Activated CD4-positive, alpha-beta T cell treated with anti-CD3 and anti-CD28 coated beads, Interleukin-2, amount 10 ng/mL, durations not matched to agents 24 days and 14 days (primary cell): ENCODE results near the gene PKP4. TPM values are rescaled to one million over a fixed set of nuclear protein-coding genes. Genes with fewer than 3 reads are reported as not detected.
"Not testable (repeated sequence)": the region's sequence is repeated elsewhere in the genome, so short reads cannot be mapped to it uniquely, and the experiment has no call there.

Experiments
- DNase-seq: peaks from one replicate; pipeline ENCODE4 v3.0.0; 2022
- H3K27ac Mint-ChIP-seq: one replicate; pipeline ENCODE4 v1.8.0; 2022; ENCODE audit warnings: mild to moderate bottlenecking, mixed read lengths
- H3K27me3 Mint-ChIP-seq: one replicate; pipeline ENCODE4 v1.8.0; 2022; ENCODE audit warnings: mixed read lengths
- H3K36me3 Mint-ChIP-seq: one replicate; pipeline ENCODE4 v1.8.0; 2022; ENCODE audit warnings: low read depth, mild to moderate bottlenecking, mixed read lengths
- H3K4me1 Mint-ChIP-seq: one replicate; pipeline ENCODE4 v1.8.0; 2021; ENCODE audit warnings: mixed read lengths
- H3K4me3 Mint-ChIP-seq: one replicate; pipeline ENCODE4 v1.8.0; 2022; ENCODE audit warnings: mild to moderate bottlenecking, moderate library complexity, mixed read lengths
- H3K9me3 Mint-ChIP-seq: one replicate; pipeline ENCODE4 v1.8.0; 2021; ENCODE audit warnings: mixed read lengths
- intact Hi-C: fragments of 100-400 bp; cut with micrococcal nuclease; formaldehyde crosslinking; loops from one replicate; pipeline ENCODE4 v1.15.1; 2023
- total RNA-seq: library from RNA; stranded (reverse); gene quantifications from 2 replicates; pipeline ENCODE4 v1.2.3, GENCODE V29; 2022

PKP4 gene
- total RNA-seq, 1 donor from 2014 or later = 32.6 TPM

DNA sequence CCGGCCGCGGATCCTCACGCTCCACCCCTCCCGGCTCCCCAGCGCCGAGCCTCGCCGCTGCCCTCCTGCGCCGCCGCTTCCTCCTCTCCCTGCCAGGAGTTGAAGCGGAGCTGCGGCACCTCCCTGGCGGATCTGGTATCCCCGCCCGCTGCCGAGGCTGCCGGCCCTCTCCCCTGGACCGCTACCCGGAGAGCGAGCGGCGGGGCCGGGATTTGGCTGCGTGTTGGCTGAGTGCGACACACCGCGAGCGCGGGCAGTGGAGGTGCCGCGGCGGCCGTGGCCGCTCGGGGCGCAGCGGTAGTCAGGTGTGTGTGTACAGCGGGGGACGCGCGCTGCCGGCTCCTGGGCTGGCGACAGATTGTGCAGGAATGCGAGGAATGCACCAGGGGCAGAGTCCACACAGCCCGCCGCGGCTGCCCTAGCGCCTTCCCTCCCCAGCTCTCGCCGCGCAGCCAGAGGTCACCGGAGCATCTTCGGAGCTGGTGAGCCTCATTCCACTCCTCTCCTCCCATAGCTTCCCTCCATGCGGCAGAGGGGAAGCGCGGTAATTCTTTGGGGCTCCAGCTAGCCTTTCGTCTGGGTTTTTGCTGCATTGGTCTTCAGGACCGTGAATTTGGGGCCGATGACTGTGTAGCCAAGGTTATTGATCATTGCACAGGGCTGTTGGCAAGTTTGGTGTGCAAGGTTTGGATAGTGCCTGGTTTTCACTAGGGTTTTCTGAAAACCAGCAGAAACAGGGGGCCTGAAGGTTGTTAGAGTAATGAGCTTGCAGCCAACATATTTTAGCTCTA lies 1.3 kb downstream of the PKP4 start:
- peaks cover 3% of the 10 kb centered on the region for H3K36me3 Mint-ChIP-seq
- intact Hi-C loops = loop anchor here (2.0 to 10.0 kb wide), 6 partner anchors 65 to 1254 kb away; partner anchors contain the start of genes ACVR1 and MARCHF7
- peak overlapping the region; percentile 91 for H3K4me3 Mint-ChIP-seq
- H3K4me1 Mint-ChIP-seq = peaks cover 23% of the 10 kb centered on the region
- DNase-seq = no peak
- peaks cover 28% of the 10 kb centered on the region for H3K27me3 Mint-ChIP-seq
- H3K9me3 Mint-ChIP-seq = no peaks in the 10 kb centered on the region
- peak overlapping the region; percentile 94 for H3K27ac Mint-ChIP-seq

GRCh38 chr2:158458617-158458920 lies 1.8 kb downstream of the PKP4 start:
- intact Hi-C loops = loop anchor here (5.0 to 10.0 kb wide), 5 partner anchors 281 to 1254 kb away; partner anchors contain the start of genes ACVR1 and MARCHF7
- no peak overlapping the region for H3K27ac Mint-ChIP-seq
- H3K27me3 Mint-ChIP-seq = peaks cover 25% of the 10 kb centered on the region
- no peak for DNase-seq
- peak overlapping the region; percentile 91 for H3K4me3 Mint-ChIP-seq
- H3K9me3 Mint-ChIP-seq = no peaks in the 10 kb centered on the region
- peaks cover 23% of the 10 kb centered on the region for H3K4me1 Mint-ChIP-seq
- H3K36me3 Mint-ChIP-seq = peaks cover 3% of the 10 kb centered on the region

DNA sequence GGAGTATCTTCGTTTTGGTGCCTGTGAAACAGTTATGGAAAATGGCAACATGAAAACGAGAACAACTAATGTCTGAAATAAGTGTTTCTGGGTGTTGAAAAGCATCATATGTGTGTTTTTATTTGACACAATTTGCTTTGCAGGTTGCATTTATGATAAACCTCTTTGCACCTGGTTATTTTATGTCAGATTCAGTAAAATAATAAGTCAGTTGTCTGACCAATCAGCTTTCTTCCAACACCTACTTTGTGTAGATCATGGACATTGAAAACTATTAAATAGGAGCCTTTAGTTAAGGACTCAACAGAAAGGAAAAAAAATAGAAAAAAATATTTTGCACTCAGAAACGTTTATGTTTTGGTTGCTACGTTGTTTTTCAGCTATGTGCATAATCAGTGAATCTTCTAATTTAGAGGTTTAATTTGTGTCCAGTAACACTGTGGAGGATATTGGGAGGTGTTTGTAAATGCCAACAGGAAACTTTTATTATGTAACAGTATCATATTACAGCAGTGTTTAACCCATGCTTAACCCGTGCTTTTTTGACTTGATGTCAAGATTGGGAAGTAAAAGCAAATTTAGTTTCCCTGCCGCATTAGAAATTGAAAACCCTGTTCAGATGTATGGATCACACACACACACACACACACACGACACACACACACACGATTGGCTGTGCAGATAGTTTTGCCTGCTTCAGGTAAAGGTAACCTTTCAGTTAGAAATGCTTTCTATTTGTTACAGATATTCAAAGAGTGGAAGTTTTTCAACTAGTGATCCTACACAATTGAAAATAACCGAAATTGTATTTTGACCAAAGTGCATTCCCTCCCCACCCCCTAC lies 2.6 kb downstream of the PKP4 start:
- Mint-ChIP-seq H3K4me1 (peaks cover 23% of the 10 kb centered on the region), H3K4me3 (no peak overlapping the region), H3K27ac (no peak overlapping the region), H3K36me3 (peaks cover 3% of the 10 kb centered on the region), H3K9me3 (no peaks in the 10 kb centered on the region), H3K27me3 (peaks cover 17% of the 10 kb centered on the region)
- intact Hi-C loops = loop anchor here (5.0 to 10.0 kb wide), 5 partner anchors 282 to 1253 kb away; partner anchors contain the start of genes ACVR1 and MARCHF7
- DNase-seq = no peak

DNA sequence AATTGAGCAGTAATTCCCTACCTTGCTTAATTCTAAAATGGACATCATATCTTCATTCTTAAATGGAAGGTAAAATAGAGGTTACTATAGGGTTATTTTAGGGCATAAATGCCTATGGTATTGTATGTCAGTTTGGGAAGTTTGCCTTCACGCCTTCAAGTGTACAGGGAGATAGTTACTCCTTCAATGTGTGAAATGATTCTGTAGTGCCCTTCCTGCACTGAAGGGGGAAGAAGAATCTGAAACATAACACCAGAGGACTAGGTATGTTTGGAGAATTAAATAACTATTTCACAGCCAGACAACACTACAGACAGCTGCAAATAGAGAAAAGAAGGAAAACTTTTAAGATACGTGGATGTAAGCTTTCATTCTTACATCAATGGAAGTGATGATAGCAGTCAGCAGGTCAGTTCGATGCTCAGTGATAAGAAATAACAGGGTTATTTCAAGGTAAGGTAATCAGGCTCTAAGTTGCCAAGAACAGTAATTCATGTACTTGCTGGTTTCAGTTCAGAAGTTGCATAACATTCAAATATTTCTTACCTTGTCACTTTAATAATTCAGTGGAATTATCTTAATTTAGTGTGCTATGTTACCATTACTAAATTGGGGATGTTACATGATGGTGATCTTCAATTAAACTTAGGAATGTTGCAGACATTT lies 4.0 kb downstream of the PKP4 start:
- H3K9me3 Mint-ChIP-seq = no peaks in the 10 kb centered on the region
- intact Hi-C loops = no loop called here
- peaks cover 8% of the 10 kb centered on the region for H3K27me3 Mint-ChIP-seq
- H3K27ac Mint-ChIP-seq = no peak overlapping the region
- no peak overlapping the region for H3K4me3 Mint-ChIP-seq
- peaks cover 23% of the 10 kb centered on the region for H3K4me1 Mint-ChIP-seq
- H3K36me3 Mint-ChIP-seq = peaks cover 3% of the 10 kb centered on the region
- DNase-seq = no peak

DNA sequence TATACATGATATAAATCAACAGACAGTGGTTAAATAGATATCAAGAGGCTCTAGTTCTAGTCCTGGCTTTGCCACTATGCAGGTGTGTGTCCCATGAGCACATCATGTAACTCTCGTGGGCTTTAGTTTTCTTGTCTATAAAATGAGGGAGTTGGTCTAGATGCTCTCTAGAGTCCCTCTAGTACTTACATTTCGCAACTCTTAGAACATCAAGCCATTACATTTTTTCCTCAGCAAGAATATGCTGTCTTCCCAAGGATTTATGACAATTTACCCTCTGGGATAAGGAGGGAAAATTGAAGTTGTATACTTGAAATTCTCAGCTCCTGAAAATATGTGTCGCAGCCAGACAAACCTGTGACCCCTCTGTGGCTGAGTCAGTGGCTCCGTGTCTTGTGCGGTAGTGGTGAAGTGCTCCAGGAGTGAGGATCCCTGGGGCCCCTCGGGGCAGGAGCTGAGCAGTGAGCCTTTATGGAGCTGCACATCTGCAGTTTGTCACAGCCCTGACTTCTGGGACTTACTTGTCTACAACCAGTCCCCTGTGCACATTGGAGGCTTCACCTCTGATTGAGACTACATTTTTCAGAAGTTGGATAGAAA lies 6.8 kb downstream of the PKP4 start:
- intact Hi-C loops = no loop called here
- Mint-ChIP-seq H3K9me3 (no peaks in the 10 kb centered on the region), H3K27me3 (peaks cover 3% of the 10 kb centered on the region), H3K36me3 (peaks cover 4% of the 10 kb centered on the region), H3K27ac (no peak overlapping the region), H3K4me1 (peaks cover 14% of the 10 kb centered on the region), H3K4me3 (no peak overlapping the region)
- DNase-seq = no peak

DNA sequence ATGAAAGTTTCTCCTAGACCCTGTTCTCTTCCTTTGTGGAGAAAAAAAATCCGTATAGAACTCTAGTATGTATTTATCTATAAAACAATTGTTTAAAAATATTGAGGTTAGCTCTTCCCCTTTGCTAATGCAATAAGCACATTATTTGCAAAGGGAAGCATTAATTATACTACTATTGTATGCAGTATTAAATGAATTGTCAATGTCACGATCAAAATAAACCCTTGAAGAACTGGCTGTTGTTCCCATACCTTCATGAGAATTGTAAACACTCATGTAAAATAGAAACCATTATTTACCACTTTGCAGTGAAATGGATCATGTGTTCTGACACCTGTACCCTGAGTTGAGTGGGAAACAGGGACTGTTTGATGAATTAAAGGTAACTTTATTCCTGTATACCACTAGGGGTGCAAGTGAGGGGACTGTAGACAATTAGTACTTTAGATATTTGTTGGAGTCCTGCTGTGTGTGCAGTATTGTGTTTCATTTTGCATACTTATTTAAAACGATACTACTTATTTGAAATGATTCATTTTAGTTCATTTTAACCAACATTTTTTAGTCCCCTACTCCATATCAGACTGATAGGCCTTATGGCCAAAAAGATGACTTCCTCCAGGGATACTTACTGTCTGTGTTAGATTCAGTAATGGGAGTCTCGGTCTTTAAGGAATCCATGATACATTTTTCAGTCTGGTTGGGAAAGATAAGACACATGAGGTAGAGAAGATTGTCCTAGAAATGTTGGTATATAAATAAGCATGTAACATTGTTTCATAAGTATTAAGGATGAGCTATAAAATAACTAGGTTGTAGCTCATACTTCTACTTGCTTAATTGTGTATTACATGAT lies 7.9 kb downstream of the PKP4 start:
- H3K36me3 Mint-ChIP-seq = peaks cover 5% of the 10 kb centered on the region
- peaks cover 14% of the 10 kb centered on the region for H3K4me1 Mint-ChIP-seq
- peaks cover 3% of the 10 kb centered on the region for H3K27me3 Mint-ChIP-seq
- H3K27ac Mint-ChIP-seq = no peak overlapping the region
- intact Hi-C loops = no loop called here
- no peaks in the 10 kb centered on the region for H3K9me3 Mint-ChIP-seq
- DNase-seq = no peak
- no peak overlapping the region for H3K4me3 Mint-ChIP-seq

DNA sequence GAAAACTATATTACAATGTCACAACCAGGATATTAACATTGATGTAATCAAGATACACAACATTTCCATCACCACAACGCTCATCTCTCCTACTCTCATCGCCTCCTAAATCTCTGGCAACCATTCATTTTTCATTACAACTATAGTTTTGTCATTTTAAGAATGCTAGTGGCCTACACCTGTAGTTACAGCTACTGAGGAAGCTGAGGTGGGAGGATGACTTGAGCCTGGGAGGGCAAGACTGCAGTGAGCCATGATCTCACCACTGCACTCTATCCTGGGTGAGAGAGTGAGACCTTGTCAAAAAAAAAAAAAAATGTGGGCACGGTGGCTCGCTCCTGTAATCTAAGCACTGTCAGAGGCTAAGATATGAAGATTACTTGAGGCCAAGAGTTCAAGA lies 10.5 kb downstream of the PKP4 start:
- intact Hi-C loops = no loop called here
- H3K36me3 Mint-ChIP-seq = peaks cover 14% of the 10 kb centered on the region
- H3K27me3 Mint-ChIP-seq = no peaks in the 10 kb centered on the region
- no peaks in the 10 kb centered on the region for H3K9me3 Mint-ChIP-seq
- no peak for DNase-seq
- no peak overlapping the region for H3K4me3 Mint-ChIP-seq
- H3K27ac Mint-ChIP-seq = no peak overlapping the region
- H3K4me1 Mint-ChIP-seq = peaks cover 5% of the 10 kb centered on the region

GRCh38 chr2:158472829-158473228 lies 16.1 kb downstream of the PKP4 start:
- intact Hi-C loops, H3K27ac Mint-ChIP-seq, DNase-seq, H3K9me3 Mint-ChIP-seq, H3K4me1 Mint-ChIP-seq, H3K27me3 Mint-ChIP-seq, H3K4me3 Mint-ChIP-seq: not testable (repeated sequence)
- peaks cover 15% of the 10 kb centered on the region for H3K36me3 Mint-ChIP-seq

DNA sequence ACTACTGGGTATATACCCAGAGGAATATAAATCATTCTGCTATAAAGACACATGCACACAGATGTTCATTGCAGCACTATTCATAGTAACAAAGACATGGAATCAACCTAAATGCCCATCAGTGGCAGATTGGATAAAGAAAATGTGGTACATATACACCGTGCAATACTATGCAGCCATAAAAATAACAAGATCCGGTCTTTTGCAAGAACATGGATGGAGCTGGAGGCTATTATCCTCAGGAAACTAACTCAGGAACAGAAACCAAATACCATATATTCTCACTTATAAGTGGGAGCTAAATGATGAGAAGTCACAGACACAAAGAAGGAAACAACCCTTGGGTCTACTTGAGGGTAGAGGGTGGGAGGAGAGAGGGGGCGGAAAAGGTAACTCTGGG lies 16.5 kb downstream of the PKP4 start:
- DNase-seq, intact Hi-C loops, H3K27me3 Mint-ChIP-seq, H3K9me3 Mint-ChIP-seq, H3K4me3 Mint-ChIP-seq, H3K4me1 Mint-ChIP-seq, H3K27ac Mint-ChIP-seq: not testable (repeated sequence)
- H3K36me3 Mint-ChIP-seq = peaks cover 15% of the 10 kb centered on the region

- Mint-ChIP-seq H3K9me3 (peaks cover 2% of the 10 kb centered on the region), H3K4me3 (no peak overlapping the region), H3K36me3 (peaks cover 15% of the 10 kb centered on the region), H3K27ac (no peak overlapping the region), H3K27me3 (no peaks in the 10 kb centered on the region), H3K4me1 (peaks cover 11% of the 10 kb centered on the region)
- intact Hi-C loops = no loop called here
- no peak for DNase-seq
Observed at GRCh38 chr2:158473719-158474392, 17.1 kb downstream of the PKP4 start.

GRCh38 chr2:158474526-158475011 lies 17.8 kb downstream of the PKP4 start:
- intact Hi-C loops, H3K27ac Mint-ChIP-seq, DNase-seq, H3K4me3 Mint-ChIP-seq, H3K27me3 Mint-ChIP-seq, H3K9me3 Mint-ChIP-seq: not testable (repeated sequence)
- peaks cover 13% of the 10 kb centered on the region for H3K36me3 Mint-ChIP-seq
- peaks cover 11% of the 10 kb centered on the region for H3K4me1 Mint-ChIP-seq

DNA sequence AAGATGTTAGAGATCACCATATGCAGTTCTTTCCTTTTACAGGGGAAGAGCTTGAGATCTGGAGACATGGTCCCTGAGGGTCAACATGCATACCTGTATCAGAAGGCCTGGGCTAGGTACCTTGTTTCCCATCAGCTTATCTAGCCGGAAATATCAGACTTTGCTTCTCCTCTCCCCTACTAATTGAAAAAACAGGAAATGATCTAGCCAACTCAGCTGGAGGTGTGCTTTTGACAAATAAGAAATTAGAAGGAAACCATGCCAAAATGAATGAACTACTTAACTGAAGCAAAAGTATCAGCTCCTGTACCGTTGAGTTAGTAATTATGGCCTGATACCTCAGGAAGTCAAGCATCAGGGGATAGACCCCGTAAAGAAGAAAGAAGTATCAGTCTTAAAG lies 20.4 kb downstream of the PKP4 start:
- intact Hi-C loops = no loop called here
- Mint-ChIP-seq H3K4me1 (peaks cover 15% of the 10 kb centered on the region), H3K27me3 (no peaks in the 10 kb centered on the region), H3K27ac (peak overlapping the region; percentile 10), H3K4me3 (no peak overlapping the region), H3K36me3 (peaks cover 6% of the 10 kb centered on the region), H3K9me3 (peaks cover 2% of the 10 kb centered on the region)
- no peak for DNase-seq
